ENCODE measurements around the gene KCNG2.

The KCNG2 gene

GRCh38 chr18:79857082-79857671 is 59.4 kb downstream of the KCNG2 start:
- Histone ChIP-seq H4K20me1 (ENCODE audit: insufficient read depth, low read length) (no peaks in the 10 kb centered on the region), H3F3A (ENCODE audit: insufficient read depth, low read length) (no peaks in the 10 kb centered on the region), H3K4me1 (ENCODE audit: insufficient read depth, low read length, severe bottlenecking) (peaks cover 6% of the 10 kb centered on the region), H3K9ac (ENCODE audit: low read length) (no peak overlapping the region), H3K9me3 (ENCODE audit: low read length) (peaks cover 5% of the 10 kb centered on the region; the same call in 1 of the 2 replicates), H3K9me2 (ENCODE audit: low read depth, low read length) (no peaks in the 10 kb centered on the region), H2AFZ (ENCODE audit: low read length) (no peak overlapping the region), H3K36me3 (ENCODE audit: insufficient read depth, low read length) (no peaks in the 10 kb centered on the region), H3K27ac (ENCODE audit: low read depth, low read length, poor library complexity, severe bottlenecking) (no peak overlapping the region), H3K4me2 (ENCODE audit: low read length) (no peak overlapping the region), H3K79me2 (ENCODE audit: insufficient read depth, low read length) (no peaks in the 10 kb centered on the region), H3K4me3 (ENCODE audit: low read depth, low read length, poor library complexity, severe bottlenecking) (no peak overlapping the region), H3K27me3 (ENCODE audit: insufficient read depth, low read length) (no peaks in the 10 kb centered on the region; the same call in 1 of the 2 replicates)
- TF ChIP-seq CTCF (IDR thresholded peaks at IDR 0.05; ENCODE audit: low read length) (no peak), EZH2 (IDR thresholded peaks at IDR 0.05; ENCODE audit: borderline replicate concordance, low read length) (no peak)

DNA sequence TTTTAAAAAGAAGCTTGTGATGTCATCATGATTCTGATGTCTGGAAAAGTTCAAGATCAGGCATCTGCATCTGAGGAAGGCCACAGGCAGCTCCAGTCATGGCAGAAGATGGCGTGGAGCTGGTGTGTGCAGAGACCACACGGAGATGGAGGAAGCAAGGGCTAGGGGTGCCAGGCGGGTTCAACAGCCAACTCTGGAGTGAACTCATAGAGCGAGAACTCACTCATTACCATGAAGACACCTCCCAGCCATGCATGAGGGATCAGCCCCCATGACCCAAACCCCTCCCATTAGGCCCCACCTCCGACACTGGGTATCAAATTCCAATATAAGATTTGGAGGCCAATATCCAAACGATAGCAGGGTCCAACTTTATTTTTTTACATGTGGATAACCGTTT is 61.6 kb downstream of the KCNG2 start:
- no peak overlapping the region for H3K27ac ChIP-seq (ENCODE audit: low read depth, low read length, poor library complexity, severe bottlenecking)
- no peak overlapping the region for H2AFZ ChIP-seq (ENCODE audit: low read length)
- no peaks in the 10 kb centered on the region for H3K36me3 ChIP-seq (ENCODE audit: insufficient read depth, low read length)
- H3K9ac ChIP-seq (ENCODE audit: low read length) = no peak overlapping the region
- no peak overlapping the region for H3K4me3 ChIP-seq (ENCODE audit: low read depth, low read length, poor library complexity, severe bottlenecking)
- H3K9me2 ChIP-seq (ENCODE audit: low read depth, low read length) = no peaks in the 10 kb centered on the region
- no peaks in the 10 kb centered on the region for H3F3A ChIP-seq (ENCODE audit: insufficient read depth, low read length)
- H3K4me2 ChIP-seq (ENCODE audit: low read length) = no peak overlapping the region
- no peaks in the 10 kb centered on the region for H4K20me1 ChIP-seq (ENCODE audit: insufficient read depth, low read length)
- H3K9me3 ChIP-seq (ENCODE audit: low read length) = peaks cover 9% of the 10 kb centered on the region; the same call in 1 of the 2 replicates
- peaks cover 6% of the 10 kb centered on the region for H3K4me1 ChIP-seq (ENCODE audit: insufficient read depth, low read length, severe bottlenecking)
- no peaks in the 10 kb centered on the region for H3K79me2 ChIP-seq (ENCODE audit: insufficient read depth, low read length)
- H3K27me3 ChIP-seq (ENCODE audit: insufficient read depth, low read length) = no peaks in the 10 kb centered on the region; the same call in 1 of the 2 replicates
- TF ChIP-seq EZH2 (IDR thresholded peaks at IDR 0.05; ENCODE audit: borderline replicate concordance, low read length) (no peak), CTCF (IDR thresholded peaks at IDR 0.05; ENCODE audit: low read length) (no peak)

DNA sequence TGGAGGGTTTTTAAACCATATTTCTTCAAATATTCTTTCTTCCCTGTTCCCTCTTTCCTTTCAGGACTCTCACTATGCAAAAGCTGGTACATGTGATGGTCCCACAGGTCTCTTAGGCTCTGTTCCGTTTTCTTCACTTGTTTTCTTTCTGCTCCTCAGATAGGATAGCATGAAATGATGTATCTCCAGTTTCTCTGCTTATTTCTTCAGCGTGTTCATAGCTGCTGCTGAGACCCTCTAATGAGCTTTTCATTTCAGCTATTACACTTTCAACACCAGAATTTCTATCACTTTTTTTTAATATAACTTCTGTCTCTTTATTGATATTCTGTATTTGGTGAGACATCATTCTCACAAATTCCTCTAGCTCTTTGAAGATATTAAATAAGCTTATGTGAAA is 63.9 kb downstream of the KCNG2 start:
- TF ChIP-seq EZH2 (IDR thresholded peaks at IDR 0.05; ENCODE audit: borderline replicate concordance, low read length) (no peak), CTCF (IDR thresholded peaks at IDR 0.05; ENCODE audit: low read length) (no peak)
- H3K4me3 ChIP-seq (ENCODE audit: low read depth, low read length, poor library complexity, severe bottlenecking) = no peak overlapping the region
- no peak overlapping the region for H3K27ac ChIP-seq (ENCODE audit: low read depth, low read length, poor library complexity, severe bottlenecking)
- peaks cover 9% of the 10 kb centered on the region; the same call in 1 of the 2 replicates for H3K9me3 ChIP-seq (ENCODE audit: low read length)
- no peaks in the 10 kb centered on the region for H3K36me3 ChIP-seq (ENCODE audit: insufficient read depth, low read length)
- no peak overlapping the region for H3K9ac ChIP-seq (ENCODE audit: low read length)
- H3K9me2 ChIP-seq (ENCODE audit: low read depth, low read length) = no peaks in the 10 kb centered on the region
- H3K79me2 ChIP-seq (ENCODE audit: insufficient read depth, low read length) = no peaks in the 10 kb centered on the region
- no peak overlapping the region for H2AFZ ChIP-seq (ENCODE audit: low read length)
- no peaks in the 10 kb centered on the region for H3F3A ChIP-seq (ENCODE audit: insufficient read depth, low read length)
- H4K20me1 ChIP-seq (ENCODE audit: insufficient read depth, low read length) = no peaks in the 10 kb centered on the region
- no peaks in the 10 kb centered on the region for H3K4me1 ChIP-seq (ENCODE audit: insufficient read depth, low read length, severe bottlenecking)
- H3K4me2 ChIP-seq (ENCODE audit: low read length) = no peak overlapping the region
- H3K27me3 ChIP-seq (ENCODE audit: insufficient read depth, low read length) = no peaks in the 10 kb centered on the region; the same call in 1 of the 2 replicates
